Measurements from ENCODE around the gene CCDC138.

GRCh38 chr2:108911401-108911800, 124.8 kb downstream of the CCDC138 start:
- no peak for TF ChIP-seq CTCF (IDR thresholded peaks at IDR 0.05; ENCODE audit: insufficient read depth, low read depth, low read length)
- no peak for TF ChIP-seq EZH2 (IDR thresholded peaks at IDR 0.05; ENCODE audit: insufficient read depth, low read length)

All from astrocyte (in vitro differentiated cells and primary cell).